ENCODE measurements around the gene GJB2. TPM values are rescaled to one million over a fixed set of nuclear protein-coding genes. Genes with fewer than 3 reads are reported as not detected.

The GJB2 gene
- total and polyA plus RNA-seq, 2 of the 8 experiments (the other 6 are each of a cell fraction or from before 2014, with no cell fraction given): 0.20 to 0.21 TPM

GRCh38 chr13:20231839-20232555 is 39.3 kb upstream of the GJB2 start, which contains the start of gene GJB6 (continued):
- TF ChIP-seq CHD7 (IDR thresholded peaks at IDR 0.05; ENCODE audit: insufficient replicate concordance, low read length): no peak
- TF ChIP-seq HDAC2 (IDR thresholded peaks at IDR 0.05; ENCODE audit: borderline replicate concordance in 1 of 2, low read depth in 2 of 2, low read length in 2 of 2): no peak
- no peak for TF ChIP-seq BACH1 (IDR thresholded peaks at IDR 0.05; ENCODE audit: low read length)
- peak; percentile 12 for TF ChIP-seq ASH2L (IDR thresholded peaks at IDR 0.05; ENCODE audit: low read length)
- TF ChIP-seq CHD2 (IDR thresholded peaks at IDR 0.05; ENCODE audit: low read length): no peak
- no peak for TF ChIP-seq KDM5A (IDR thresholded peaks at IDR 0.05; ENCODE audit: low read length)
- no peak for TF ChIP-seq MAX (IDR thresholded peaks at IDR 0.05)
- no peak for TF ChIP-seq RNF2 (IDR thresholded peaks at IDR 0.05; ENCODE audit: borderline replicate concordance, low read depth, low read length, missing control alignments, poor library complexity, severe bottlenecking)
- peak; percentile 84 for TF ChIP-seq EZH2 (IDR thresholded peaks at IDR 0.05; ENCODE audit: low read depth, low read length, severe bottlenecking)
- no peak for TF ChIP-seq JUND (IDR thresholded peaks at IDR 0.05; ENCODE audit: low read length)
